Fibroblast of skin of right quadriceps (primary cell): ENCODE data around the gene IRF2BPL.

Experiments
- DNase-seq: peaks from one replicate; pipeline ENCODE4 v3.0.0-alpha.2; 2013

Gene IRF2BPL

DNA sequence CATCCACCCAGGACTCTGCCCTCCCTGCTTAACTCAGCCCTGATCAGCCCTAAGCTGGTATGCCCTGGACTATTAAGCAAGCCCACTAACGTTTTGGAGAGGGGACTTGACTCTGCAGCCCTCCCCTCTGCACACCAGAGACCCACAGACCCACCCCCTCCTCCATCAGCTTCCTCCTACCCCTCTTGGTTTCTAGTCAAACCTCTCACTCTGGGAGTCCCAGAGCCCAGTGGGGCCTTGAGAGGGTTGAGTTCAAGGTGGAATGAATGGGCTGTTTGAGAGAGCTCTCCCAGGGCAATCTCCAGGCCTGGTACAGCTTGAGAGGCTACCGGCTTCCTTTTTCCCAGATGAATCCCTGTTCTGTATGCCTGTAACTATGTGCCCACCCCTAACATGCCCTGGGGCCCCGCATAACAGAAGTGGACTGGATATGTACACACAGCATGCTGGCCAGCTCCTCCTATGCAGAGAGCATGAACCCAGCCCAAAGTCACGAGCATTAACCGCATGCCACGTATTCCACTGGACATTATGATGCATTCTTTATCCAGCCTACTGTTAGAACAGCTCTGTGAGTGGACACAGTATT, 43.6 kb downstream of the IRF2BPL start:
- no peak for DNase-seq

DNA sequence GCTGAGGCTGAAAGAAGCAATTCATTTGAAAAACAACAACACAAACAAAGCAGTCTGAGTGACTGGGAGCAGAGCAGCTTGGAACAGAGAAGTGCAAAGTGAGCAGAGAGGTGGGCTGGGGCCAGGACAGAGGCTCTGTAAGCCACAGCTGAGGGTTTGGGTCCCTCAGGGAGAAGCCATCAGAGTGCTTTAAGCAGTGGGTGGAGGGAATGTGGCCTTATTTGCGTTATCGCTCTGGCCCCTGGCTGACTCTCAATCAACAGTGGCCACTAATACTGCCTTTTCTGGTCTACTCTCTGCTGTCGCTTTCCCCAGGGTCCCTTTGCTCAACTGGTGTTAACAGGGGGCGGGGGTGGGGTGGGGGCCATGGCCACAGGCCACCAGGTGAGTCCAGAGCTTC, 44.2 kb downstream of the IRF2BPL start:
- DNase-seq = no peak

DNA sequence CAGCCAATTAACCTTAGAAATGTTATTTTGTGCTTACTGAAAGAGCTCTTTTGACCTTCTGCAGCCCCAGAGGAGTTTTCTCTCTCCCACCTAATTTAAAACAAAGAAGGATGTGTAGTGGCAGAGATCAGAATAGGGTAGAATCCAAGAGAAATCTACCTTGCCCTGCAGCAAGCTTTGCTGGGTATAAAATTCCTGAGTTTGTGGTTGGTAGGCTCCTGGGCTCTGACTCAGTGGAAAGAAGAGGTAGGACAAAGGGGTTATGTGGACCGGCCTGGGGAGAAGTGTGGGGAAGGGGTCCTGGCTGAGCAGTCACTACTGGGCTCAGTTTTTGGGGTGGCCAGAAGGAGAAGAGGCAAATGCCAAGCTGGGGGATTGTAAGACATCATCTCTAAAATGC, 46.8 kb downstream of the IRF2BPL start:
- no peak for DNase-seq

DNA sequence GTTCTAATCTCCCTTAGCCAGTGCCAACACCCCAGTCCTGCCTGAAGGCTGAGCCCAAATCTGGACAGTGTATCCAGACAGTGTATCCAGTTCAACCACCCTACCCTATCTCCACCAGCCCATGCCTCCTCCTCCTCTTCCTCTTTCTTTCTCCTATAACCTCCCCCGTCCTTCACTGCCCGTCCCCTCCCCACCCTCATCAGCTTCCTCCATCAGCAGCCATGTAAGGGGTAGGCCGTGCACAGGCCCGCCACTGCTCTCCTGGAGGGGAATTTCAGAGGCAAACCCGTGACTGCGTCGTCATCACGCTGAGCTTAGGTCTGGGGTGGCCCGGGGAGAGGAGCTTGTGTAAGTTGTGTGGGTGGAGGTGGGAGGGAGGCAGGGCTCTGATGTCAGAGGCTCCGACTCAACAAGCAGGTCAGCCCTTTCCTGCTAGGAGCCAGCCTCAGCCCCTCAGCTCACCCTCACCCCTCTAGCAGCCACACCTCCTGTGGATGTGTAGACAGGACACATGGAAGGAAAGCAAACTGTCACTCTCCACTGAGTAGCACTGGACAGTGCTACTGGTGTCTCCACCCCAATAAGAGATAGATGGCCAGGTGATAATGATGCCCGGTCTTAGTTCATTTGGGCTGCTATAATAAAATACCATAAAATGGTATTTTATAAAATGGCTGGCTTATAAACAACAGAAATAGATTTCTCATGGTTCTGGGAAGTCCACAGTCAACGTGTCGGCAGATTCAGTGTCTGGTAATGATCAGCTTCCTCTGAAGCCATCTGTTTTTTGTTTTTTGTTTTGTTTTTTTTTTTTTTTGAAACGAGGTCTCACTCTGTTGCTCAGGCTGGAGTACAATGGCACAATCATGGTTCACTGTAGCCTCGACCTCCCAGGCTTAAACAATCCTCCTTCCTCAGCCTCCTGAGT, 50.5 kb downstream of the IRF2BPL start:
- peak; percentile 66 for DNase-seq

DNA sequence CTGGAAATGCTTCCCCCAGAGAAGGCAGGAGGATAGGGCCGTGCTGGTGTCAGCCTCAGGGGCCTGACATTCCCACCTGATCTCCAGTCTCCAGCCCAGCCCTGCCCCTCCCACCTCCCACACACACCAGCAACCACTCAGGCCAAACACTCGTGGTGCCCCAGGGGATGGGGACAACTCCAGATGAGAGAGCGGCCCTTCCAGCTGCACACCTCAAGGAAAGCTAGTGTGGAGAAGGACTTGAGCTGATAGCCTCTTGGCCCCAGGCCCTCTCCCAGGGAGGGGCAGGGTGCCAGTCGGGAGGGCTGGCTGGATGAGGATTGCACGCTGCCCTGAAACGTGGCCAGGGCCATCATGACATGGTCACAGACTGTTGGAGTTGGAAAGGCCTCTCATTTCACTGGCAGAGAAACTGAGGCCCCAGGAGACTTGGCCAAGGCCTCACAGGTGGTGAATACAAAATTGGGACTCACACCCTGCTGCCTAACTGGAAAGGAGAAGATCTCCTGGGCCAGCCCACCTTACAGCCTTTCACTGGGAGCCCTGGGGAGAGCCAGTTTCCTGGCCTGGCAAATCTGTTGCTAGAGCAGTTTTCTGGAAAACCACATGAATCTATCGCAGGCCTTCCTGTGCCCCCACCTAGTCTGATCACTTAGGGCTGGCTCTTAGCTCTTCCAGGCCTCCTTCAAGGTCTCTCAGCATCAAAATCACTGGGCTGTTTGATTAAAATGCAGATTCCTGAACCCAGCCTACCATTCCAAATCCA, 52.1 kb downstream of the IRF2BPL start:
- DNase-seq = no peak

DNA sequence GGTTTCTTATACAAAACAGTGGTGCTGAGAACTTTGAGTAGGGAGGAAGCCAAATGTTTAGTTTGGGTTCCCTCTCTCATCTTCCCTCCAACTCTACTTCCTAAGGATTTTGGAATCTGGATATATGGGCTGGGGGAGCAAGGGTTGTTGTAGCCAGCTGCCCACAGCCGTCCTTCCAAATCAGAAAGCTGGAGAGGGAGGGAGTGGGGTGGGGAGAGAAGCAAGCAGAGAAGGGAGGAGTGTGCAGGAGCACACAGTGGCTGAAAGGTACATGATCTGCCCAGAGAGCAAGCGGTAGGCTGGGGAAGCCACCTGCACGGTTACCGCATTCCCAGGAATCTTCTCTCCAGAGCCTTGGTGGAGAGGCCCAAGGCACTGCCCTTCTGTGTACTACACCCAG, 52.7 kb downstream of the IRF2BPL start:
- DNase-seq = no peak

DNA sequence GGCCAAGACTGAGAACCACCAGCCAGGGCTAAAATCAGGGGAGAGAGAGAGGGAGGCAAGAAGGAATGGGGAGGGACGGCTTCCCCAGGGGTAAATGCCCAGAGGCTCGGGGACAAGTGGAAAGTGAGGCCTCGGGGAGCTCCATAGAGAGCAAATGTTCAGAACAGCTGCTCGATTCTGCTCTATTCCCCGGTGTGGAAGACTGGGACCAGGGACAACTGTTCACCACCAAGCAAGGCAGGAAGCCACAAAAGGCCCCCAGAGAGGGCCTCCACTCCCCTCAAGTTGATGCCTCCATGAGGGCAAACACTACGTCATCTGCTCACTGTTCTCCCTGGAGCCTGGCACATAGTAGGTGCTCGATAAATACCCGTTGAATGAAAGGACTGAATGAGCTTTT, 53.5 kb downstream of the IRF2BPL start:
- DNase-seq = no peak
